ENCODE measurements around the gene PLCB1.

The PLCB1 gene

DNA sequence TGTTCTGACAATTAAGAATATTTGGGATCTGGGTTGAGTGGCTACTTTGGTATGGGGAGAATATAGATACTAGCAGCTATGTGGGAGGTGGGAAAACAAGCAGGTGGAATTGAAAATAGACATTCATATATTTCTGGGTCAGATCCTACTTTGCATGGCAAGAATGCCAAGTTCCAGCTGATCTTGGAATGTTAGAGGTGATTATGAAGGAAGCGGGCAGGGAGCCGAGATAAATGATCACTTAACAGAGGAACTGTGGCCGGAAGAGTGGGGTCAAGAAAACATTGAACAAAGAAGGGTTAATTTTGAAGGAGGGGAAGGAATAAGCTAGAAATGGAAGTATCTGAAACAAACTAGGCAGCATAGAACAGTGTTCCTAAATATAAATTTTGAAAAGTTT, 15.4 kb downstream of the PLCB1 start:
- H3K27ac ChIP-seq (ENCODE audit: low read depth, low read length, severe bottlenecking): no peak overlapping the region
- H3K9me3 ChIP-seq (ENCODE audit: control insufficient read depth, low read length): no peaks in the 10 kb centered on the region
- 89 to 100% methylated on average over 3 of the region's 3 CpGs for WGBS, 2 experiments (ENCODE audit: insufficient coverage in 2 of 2)
- H3K4me3 ChIP-seq (ENCODE audit: extremely low read depth, insufficient read depth, low read length, poor library complexity, severe bottlenecking): no peak overlapping the region
- H3K36me3 ChIP-seq (ENCODE audit: control insufficient read depth, insufficient read depth, low read length): no peaks in the 10 kb centered on the region
- H3K4me1 ChIP-seq (ENCODE audit: control insufficient read depth, insufficient read depth, low read length, poor library complexity, severe bottlenecking): peaks cover 8% of the 10 kb centered on the region

DNA sequence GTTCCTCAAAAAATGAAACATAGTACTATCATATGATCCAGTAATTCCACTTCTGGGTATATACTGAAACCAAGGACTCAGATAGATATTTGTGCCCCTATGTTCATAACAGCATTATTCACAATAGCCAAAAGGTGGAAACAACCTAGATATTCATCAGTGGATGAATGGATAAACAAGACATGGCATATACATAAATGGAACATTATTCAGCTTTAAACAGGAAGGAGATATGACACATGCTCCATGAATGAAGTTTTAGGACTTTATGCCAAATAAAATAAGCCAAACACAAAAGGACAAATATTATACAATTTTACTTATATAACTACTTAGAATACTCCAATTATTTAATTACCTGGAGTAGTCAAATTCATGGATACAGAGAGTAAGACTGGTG, 16.4 kb downstream of the PLCB1 start:
- Histone ChIP-seq H3K4me1 (ENCODE audit: control insufficient read depth, insufficient read depth, low read length, poor library complexity, severe bottlenecking) (peaks cover 8% of the 10 kb centered on the region), H3K9me3 (ENCODE audit: control insufficient read depth, low read length) (no peaks in the 10 kb centered on the region), H3K27ac (ENCODE audit: low read depth, low read length, severe bottlenecking) (no peak overlapping the region), H3K4me3 (ENCODE audit: extremely low read depth, insufficient read depth, low read length, poor library complexity, severe bottlenecking) (no peak overlapping the region), H3K36me3 (ENCODE audit: control insufficient read depth, insufficient read depth, low read length) (no peaks in the 10 kb centered on the region)

DNA sequence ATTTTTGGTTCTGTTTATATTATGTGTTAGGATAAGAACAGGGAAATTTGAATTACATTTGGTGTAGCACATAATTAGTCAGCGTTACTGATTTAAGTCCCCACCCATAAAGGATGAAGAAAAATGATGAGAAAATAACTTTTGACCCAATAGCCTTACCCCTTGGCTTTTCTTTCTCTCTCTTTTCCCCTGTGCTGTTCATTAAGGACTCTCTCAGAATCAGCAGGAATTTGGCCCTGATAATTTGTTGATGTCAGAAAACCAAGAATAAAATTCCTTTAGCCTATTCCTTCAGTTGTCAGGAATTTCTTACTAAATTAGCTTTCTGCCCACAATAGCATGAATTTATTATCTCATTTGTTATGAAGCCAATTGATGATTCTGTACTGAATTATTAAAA, 18.5 kb downstream of the PLCB1 start:
- Histone ChIP-seq H3K9me3 (ENCODE audit: control insufficient read depth, low read length) (no peaks in the 10 kb centered on the region), H3K36me3 (ENCODE audit: control insufficient read depth, insufficient read depth, low read length) (no peaks in the 10 kb centered on the region), H3K4me3 (ENCODE audit: extremely low read depth, insufficient read depth, low read length, poor library complexity, severe bottlenecking) (no peak overlapping the region), H3K27ac (ENCODE audit: low read depth, low read length, severe bottlenecking) (no peak overlapping the region), H3K4me1 (ENCODE audit: control insufficient read depth, insufficient read depth, low read length, poor library complexity, severe bottlenecking) (peaks cover 2% of the 10 kb centered on the region)
- WGBS, 2 experiments (ENCODE audit: insufficient coverage in 2 of 2): no CpG with 5 or more reads among the region's 1 CpG

DNA sequence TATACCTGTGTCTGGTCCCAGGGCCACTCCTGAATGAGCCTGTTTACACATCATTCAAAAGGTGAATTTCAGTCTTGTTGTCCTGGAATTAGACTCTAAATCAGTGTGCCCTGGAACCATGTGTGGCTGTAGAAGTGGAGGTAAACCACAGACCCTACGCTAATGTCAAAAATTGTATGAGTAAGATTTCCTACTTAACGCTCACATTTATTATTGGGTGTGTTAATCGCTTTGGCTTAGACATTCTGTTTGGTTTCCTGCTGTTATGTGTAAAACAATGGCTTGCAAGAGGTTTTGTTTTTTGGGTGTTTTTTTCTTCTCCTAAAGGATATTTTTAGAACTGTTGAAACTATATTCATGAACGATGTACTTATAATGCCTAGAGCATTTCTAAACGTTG, 19.3 kb downstream of the PLCB1 start:
- WGBS, 2 experiments (ENCODE audit: insufficient coverage in 2 of 2): no CpG with 5 or more reads among the region's 5 CpGs
- H3K36me3 ChIP-seq (ENCODE audit: control insufficient read depth, insufficient read depth, low read length): no peaks in the 10 kb centered on the region

DNA sequence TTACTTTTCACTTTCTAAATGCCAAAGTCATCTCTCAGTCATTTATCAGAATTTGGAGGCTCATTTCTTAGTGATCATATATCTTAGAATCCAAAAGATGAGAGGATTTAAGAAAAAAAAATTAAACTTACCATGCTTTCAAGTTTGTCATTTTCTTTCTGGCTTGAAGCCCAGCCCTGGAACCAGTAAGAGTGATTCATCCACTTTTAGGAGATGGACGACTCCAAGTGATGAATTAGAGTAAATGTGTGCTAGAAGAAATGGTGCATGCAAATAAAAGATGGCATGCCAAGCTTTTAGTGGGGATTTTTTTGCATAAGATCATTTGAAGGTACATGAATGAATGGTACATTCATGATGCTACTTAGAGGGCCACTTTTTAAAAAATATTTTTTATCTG, 20.1 kb downstream of the PLCB1 start:
- Histone ChIP-seq H3K27ac (ENCODE audit: low read depth, low read length, severe bottlenecking) (no peak overlapping the region), H3K36me3 (ENCODE audit: control insufficient read depth, insufficient read depth, low read length) (no peaks in the 10 kb centered on the region), H3K4me3 (ENCODE audit: extremely low read depth, insufficient read depth, low read length, poor library complexity, severe bottlenecking) (no peak overlapping the region), H3K9me3 (ENCODE audit: control insufficient read depth, low read length) (no peaks in the 10 kb centered on the region), H3K4me1 (ENCODE audit: control insufficient read depth, insufficient read depth, low read length, poor library complexity, severe bottlenecking) (peaks cover 9% of the 10 kb centered on the region)
- WGBS, 2 experiments (ENCODE audit: insufficient coverage in 2 of 2): 100% methylated on average over 1 of the region's 1 CpG; no CpG with 5 or more reads in 1 of the 2 experiments

More for the DNA sequence above, 19.3 kb downstream of the PLCB1 start:
- peaks cover 9% of the 10 kb centered on the region for H3K4me1 ChIP-seq (ENCODE audit: control insufficient read depth, insufficient read depth, low read length, poor library complexity, severe bottlenecking)
- H3K27ac ChIP-seq (ENCODE audit: low read depth, low read length, severe bottlenecking): no peak overlapping the region
- H3K4me3 ChIP-seq (ENCODE audit: extremely low read depth, insufficient read depth, low read length, poor library complexity, severe bottlenecking): no peak overlapping the region
- no peaks in the 10 kb centered on the region for H3K9me3 ChIP-seq (ENCODE audit: control insufficient read depth, low read length)

DNA sequence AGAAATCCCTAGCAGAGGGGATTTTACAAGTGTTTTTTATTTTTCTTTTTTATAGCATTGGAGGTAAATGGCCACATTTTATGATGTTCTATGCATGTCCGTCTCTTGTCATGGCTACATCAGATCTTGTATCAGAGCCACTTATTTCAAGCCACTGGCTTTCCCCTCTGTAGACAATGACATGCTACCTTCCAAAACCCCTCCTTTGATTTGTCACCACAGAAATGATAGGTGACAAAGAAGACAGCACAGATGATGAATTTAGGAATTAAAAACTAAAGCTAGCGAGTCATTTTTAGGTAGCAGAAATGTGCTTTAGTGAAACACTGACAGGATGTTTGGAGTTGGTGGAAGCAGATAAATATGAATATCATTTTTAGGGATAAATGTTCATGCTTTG, 20.8 kb downstream of the PLCB1 start:
- Histone ChIP-seq H3K9me3 (ENCODE audit: control insufficient read depth, low read length) (no peaks in the 10 kb centered on the region), H3K36me3 (ENCODE audit: control insufficient read depth, insufficient read depth, low read length) (no peaks in the 10 kb centered on the region), H3K27ac (ENCODE audit: low read depth, low read length, severe bottlenecking) (no peak overlapping the region), H3K4me1 (ENCODE audit: control insufficient read depth, insufficient read depth, low read length, poor library complexity, severe bottlenecking) (peaks cover 9% of the 10 kb centered on the region), H3K4me3 (ENCODE audit: extremely low read depth, insufficient read depth, low read length, poor library complexity, severe bottlenecking) (no peak overlapping the region)
- 100% methylated on average over 1 to 2 of the region's 2 CpGs for WGBS, 2 experiments (ENCODE audit: insufficient coverage in 2 of 2)

DNA sequence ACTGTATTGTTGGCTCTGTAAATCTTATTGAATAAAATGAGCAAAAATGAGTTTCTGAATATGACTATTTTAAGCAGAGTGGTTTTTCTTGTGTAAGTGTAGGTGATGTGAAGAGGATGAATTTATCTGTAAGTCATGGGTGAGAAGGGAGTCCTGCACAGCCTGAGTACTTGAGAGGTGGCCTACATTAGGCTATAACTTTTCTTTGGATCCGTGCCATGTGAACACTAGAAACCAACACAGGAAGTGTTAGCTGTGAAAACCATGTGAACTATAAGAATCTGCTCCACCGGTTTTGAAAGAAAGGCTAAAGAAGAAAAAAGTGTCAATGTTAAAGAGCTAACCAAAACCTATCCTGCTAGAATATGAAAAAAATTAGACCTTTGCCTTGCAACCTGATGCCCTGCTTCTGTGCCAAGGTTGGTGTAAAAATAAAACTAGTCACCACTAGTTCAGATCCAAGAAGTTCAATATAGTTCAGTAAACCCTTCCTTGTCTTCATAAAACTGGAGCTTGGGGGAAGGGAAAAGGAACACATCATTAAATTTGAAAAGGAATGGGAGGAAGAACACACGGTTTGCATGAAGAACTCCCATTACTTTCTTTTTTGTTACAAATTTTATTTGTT, 21.3 kb downstream of the PLCB1 start:
- 86 to 93% methylated on average over 2 of the region's 3 CpGs for WGBS, 2 experiments (ENCODE audit: insufficient coverage in 2 of 2)
- H3K36me3 ChIP-seq (ENCODE audit: control insufficient read depth, insufficient read depth, low read length): no peaks in the 10 kb centered on the region
- H3K4me3 ChIP-seq (ENCODE audit: extremely low read depth, insufficient read depth, low read length, poor library complexity, severe bottlenecking): no peak overlapping the region
- H3K9me3 ChIP-seq (ENCODE audit: control insufficient read depth, low read length): peaks cover 2% of the 10 kb centered on the region
- H3K27ac ChIP-seq (ENCODE audit: low read depth, low read length, severe bottlenecking): no peak overlapping the region
- H3K4me1 ChIP-seq (ENCODE audit: control insufficient read depth, insufficient read depth, low read length, poor library complexity, severe bottlenecking): peaks cover 9% of the 10 kb centered on the region

DNA sequence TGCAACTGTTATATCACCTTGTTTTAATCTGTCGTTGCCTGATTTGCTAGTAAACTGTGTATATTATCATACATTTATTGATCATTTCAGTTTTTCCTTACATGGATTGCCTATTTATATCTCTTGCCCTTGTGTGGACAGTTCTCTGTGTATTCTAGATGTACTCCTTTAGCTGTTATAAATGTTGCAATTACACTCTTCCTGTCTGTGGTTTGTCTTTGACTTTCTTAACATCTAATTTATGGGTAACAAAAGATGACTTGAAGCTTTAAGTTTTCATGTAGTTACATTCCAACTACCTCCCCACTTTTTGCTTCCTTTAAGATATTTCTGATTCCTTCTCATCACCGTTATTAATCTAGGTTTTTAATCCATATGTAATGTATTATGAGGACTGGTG, 22.6 kb downstream of the PLCB1 start:
- Histone ChIP-seq H3K9me3 (ENCODE audit: control insufficient read depth, low read length) (peaks cover 15% of the 10 kb centered on the region), H3K4me1 (ENCODE audit: control insufficient read depth, insufficient read depth, low read length, poor library complexity, severe bottlenecking) (peaks cover 9% of the 10 kb centered on the region), H3K4me3 (ENCODE audit: extremely low read depth, insufficient read depth, low read length, poor library complexity, severe bottlenecking) (no peak overlapping the region), H3K36me3 (ENCODE audit: control insufficient read depth, insufficient read depth, low read length) (no peaks in the 10 kb centered on the region), H3K27ac (ENCODE audit: low read depth, low read length, severe bottlenecking) (no peak overlapping the region)
- no CpG with 5 or more reads among the region's 2 CpGs for WGBS, 2 experiments (ENCODE audit: insufficient coverage in 2 of 2)

DNA sequence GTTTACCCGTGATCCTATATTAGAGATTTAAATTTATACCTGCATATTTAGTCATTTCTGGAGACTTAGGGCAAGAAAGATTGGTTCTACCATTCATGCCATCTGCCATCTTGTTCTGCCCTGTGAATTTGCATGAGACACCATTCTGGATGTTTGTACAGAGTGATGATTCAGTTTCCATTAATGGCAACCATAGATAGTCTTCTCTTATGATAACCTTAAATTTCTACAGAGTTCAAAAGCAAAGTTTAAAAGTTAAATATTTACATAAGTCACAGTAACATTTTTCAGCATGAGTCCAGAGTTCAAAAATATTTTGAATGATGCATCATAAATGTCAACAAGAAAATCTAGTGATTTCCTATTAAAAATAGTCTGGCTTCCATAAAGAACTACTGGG, 23.2 kb downstream of the PLCB1 start:
- Histone ChIP-seq H3K4me3 (ENCODE audit: extremely low read depth, insufficient read depth, low read length, poor library complexity, severe bottlenecking) (no peak overlapping the region), H3K27ac (ENCODE audit: low read depth, low read length, severe bottlenecking) (no peak overlapping the region)

DNA sequence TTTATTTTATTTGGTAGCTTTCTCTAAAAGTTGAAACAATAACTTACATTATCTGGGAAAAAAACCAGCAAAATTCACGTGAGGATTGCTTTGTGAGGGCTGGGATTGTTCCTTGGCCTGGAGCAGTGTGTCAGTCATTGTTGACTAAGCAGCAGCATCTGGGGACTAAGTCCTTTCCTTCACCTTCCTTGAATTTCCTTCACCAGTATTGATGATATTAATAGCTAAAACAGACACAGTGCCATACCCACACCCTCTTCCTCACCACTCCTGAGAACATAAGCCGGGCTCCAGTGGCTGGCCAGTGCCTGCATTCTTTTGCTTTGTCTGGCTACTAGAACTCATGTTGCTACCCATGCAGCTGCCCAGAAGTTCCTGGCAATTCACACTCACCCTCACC, 23.7 kb downstream of the PLCB1 start:
- Histone ChIP-seq H3K4me3 (ENCODE audit: extremely low read depth, insufficient read depth, low read length, poor library complexity, severe bottlenecking) (no peak overlapping the region), H3K36me3 (ENCODE audit: control insufficient read depth, insufficient read depth, low read length) (no peaks in the 10 kb centered on the region), H3K27ac (ENCODE audit: low read depth, low read length, severe bottlenecking) (peak overlapping the region; percentile 53), H3K9me3 (ENCODE audit: control insufficient read depth, low read length) (peaks cover 19% of the 10 kb centered on the region), H3K4me1 (ENCODE audit: control insufficient read depth, insufficient read depth, low read length, poor library complexity, severe bottlenecking) (peaks cover 9% of the 10 kb centered on the region)
- 88% methylated on average over 1 to 2 of the region's 2 CpGs for WGBS, 2 experiments (ENCODE audit: insufficient coverage in 2 of 2)

More for the DNA sequence above, 23.2 kb downstream of the PLCB1 start:
- Histone ChIP-seq H3K9me3 (ENCODE audit: control insufficient read depth, low read length) (peaks cover 16% of the 10 kb centered on the region), H3K4me1 (ENCODE audit: control insufficient read depth, insufficient read depth, low read length, poor library complexity, severe bottlenecking) (peaks cover 9% of the 10 kb centered on the region), H3K36me3 (ENCODE audit: control insufficient read depth, insufficient read depth, low read length) (no peaks in the 10 kb centered on the region)
- WGBS, 2 experiments (ENCODE audit: insufficient coverage in 2 of 2): no CpG with 5 or more reads among the region's 1 CpG

DNA sequence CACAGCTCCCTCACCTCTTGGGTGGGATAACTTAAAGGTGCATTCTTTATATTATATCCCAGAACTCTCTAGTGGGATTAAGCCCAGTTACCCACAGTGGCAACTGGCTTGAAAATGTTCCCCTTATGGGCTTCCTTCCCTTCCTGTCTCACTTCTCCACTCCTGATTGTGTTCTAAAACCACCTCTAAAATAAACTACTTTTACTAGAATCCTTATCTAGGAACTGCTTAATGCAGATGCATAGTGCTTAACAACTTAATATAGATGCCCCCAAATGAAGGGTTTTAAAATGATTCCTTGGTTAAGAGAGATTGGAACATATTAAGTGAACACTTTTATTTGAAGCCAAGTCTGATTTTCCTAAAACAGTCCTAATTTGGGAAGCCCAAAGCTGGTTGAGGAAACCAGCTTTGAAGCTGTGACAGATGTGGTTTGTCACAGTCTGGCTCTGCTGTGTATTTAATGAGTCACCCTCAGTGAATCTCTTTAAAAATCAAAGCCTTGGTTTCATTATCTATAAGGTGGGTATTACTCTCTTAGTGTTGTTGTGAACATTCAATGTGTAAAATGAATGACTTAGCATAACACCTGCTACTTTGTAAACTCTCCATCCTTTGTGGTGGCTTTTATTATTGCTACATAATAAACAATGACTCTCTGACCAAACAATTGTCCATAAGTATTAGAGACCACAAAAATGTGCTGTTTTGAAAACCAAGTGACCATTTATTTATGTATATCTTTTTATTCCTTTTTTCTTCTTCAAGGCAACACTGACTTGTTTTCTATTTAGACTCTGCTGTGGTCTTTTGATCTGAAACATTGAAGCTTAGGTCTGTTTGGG, 24.4 kb downstream of the PLCB1 start:
- Histone ChIP-seq H3K4me1 (ENCODE audit: control insufficient read depth, insufficient read depth, low read length, poor library complexity, severe bottlenecking) (peaks cover 9% of the 10 kb centered on the region), H3K27ac (ENCODE audit: low read depth, low read length, severe bottlenecking) (peak overlapping the region; percentile 53)

More for the DNA sequence above, 24.4 kb downstream of the PLCB1 start:
- no peaks in the 10 kb centered on the region for H3K36me3 ChIP-seq (ENCODE audit: control insufficient read depth, insufficient read depth, low read length)
- H3K4me3 ChIP-seq (ENCODE audit: extremely low read depth, insufficient read depth, low read length, poor library complexity, severe bottlenecking): no peak overlapping the region
- H3K9me3 ChIP-seq (ENCODE audit: control insufficient read depth, low read length): peaks cover 19% of the 10 kb centered on the region
